HG03280 (cell line): Measurements from ENCODE around the gene SLC19A2.
"Not testable (repeated sequence)": the region's sequence is repeated elsewhere in the genome, so short reads cannot be mapped to it uniquely, and the experiment has no call there.

ENCODE experiments used
- ATAC-seq: cut with Tn5 transposase; IDR thresholded peaks from one replicate; pipeline ENCODE4 v1.9.1; 2021; ENCODE audit warnings: mild to moderate bottlenecking, moderate library complexity; ENCODE audit not compliant: unreplicated experiment

Gene SLC19A2, protein sequence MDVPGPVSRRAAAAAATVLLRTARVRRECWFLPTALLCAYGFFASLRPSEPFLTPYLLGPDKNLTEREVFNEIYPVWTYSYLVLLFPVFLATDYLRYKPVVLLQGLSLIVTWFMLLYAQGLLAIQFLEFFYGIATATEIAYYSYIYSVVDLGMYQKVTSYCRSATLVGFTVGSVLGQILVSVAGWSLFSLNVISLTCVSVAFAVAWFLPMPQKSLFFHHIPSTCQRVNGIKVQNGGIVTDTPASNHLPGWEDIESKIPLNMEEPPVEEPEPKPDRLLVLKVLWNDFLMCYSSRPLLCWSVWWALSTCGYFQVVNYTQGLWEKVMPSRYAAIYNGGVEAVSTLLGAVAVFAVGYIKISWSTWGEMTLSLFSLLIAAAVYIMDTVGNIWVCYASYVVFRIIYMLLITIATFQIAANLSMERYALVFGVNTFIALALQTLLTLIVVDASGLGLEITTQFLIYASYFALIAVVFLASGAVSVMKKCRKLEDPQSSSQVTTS

DNA sequence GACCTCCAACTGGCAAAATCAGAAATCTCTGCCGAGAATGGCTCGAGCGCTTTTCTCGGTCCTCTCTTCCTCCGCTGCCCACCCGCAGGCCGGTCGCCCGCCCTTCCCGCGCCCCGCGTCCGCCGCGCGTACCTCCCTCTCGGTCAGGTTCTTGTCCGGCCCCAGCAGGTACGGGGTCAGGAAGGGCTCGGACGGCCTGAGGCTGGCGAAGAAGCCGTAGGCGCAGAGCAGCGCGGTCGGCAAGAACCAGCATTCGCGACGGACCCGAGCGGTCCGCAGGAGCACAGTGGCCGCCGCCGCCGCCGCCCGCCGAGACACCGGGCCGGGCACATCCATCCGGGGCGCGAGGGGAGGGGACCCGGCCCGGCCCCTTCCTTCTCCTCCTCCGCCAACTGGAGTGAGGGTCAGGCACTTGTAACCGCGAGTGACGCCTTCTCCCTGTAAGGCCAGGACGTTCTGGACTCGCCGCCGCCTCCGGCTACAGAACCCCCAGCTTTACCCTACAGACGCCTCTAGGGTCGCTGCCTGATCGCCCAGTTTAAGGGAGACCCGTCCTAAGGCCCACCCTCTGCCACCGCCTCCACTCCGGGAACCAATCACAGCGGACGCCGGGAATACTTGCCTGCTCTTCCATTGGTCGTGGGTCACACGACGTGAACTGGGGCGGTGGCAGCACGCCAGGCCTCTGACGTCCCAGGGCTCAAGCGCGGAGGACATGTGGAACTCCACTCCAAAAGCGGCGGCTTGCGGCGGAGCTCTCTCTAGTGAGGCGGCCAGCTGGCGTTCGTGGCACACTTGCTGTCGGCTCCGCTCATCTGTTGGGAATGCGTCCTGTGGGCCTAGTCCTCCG, at the start of gene SLC19A2:
TSS of gene SLC19A2 (minus strand) at position 514 of the 850 bp plus-strand sequence. CDS start at position 336, 178 bp downstream.
- peak; percentile 99 for ATAC-seq

DNA sequence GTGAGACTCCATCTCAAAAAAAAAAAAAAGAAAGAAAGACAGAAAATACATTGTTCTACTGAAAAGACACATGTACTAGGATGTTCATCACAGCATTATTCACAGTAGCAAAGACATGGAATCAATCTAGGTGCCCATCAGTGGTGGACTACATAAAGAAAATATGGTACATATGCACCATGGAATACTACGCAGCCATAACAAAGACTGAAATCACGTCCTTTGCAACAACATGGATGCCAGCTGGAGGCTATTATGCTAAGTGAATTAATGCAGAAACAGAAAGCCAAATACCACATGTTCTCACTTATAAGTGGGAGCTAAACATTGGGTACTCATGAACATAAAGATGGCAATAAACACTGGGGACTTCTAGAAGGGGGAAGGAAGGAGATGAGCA, 48.9 kb upstream of the SLC19A2 start:
- no peak for ATAC-seq

DNA sequence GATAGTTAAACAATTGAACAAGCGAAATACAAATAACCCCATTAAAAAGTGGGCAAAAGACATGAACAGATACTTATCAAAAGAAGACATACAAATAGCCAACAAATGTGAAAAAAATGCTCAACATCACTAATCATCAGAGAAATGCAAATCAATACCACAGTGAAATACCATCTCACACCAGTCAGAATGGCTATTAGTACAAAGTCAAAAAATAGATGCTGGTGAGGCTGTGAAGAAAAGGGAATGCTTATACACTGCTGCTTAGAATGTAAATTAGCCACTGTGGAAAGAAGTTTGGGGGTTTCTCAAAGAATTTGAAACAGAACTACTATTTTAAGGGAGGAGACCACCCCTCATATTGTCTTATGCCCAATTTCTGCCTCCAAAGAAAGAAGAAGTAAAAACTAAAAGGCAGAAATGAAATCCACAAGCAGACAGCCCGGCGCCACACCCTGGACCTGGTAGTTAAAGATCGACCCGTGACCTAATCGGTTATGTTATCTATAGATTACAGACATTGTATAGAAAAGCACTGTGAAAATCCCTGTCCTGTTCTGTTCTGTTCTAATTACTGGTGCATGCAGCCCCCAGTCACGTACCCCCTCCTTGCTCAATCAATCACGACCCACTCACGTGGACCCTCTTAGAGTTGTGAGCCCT, 47.9 kb upstream of the SLC19A2 start:
- ATAC-seq: not testable (repeated sequence)

DNA sequence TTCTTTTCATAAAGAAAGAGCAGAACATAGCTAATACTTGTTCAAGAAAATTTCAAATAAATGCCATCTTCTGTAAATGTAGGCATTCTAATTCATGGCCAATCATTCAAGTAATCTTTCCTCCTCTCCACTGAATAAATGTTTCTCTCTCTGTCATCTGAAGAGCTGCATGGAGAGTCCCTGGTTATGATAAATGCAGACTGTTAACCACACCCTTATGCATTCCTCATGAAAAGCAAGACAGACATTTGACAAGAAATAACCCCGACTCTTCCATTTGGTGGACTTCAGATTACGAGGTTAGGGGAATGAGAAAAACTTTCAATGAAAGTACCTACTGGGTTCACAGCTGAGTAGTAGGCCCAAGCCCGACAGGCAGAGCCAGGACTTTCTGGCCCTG, 44.7 kb upstream of the SLC19A2 start:
- ATAC-seq: no peak

DNA sequence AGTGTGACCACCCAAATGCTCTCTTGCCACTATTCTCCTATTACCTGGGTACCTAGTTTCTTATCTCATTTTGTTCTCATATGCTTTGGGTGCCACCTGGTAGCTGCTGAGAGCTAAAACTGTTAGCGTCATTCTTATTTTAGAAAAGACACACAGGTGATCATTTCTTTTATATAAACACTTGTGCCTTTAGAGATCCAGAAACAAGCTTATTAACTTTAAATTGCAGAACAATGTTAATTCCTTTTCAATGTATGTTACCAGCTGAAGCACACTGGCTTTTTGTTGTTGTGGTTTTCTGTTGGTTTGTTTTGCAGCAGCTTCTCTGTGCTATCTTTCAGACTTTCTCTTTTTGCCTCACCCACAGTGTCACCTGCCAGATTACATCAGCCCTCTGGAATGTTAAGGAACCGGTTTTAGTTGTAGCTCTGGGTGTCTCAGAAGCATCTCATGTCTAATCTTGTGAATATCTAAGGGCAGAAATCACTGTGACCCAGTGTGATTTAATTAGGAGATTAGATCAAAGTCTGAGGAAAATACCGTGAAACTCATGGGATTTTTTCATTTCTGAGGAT, 43.4 kb upstream of the SLC19A2 start:
- no peak for ATAC-seq

DNA sequence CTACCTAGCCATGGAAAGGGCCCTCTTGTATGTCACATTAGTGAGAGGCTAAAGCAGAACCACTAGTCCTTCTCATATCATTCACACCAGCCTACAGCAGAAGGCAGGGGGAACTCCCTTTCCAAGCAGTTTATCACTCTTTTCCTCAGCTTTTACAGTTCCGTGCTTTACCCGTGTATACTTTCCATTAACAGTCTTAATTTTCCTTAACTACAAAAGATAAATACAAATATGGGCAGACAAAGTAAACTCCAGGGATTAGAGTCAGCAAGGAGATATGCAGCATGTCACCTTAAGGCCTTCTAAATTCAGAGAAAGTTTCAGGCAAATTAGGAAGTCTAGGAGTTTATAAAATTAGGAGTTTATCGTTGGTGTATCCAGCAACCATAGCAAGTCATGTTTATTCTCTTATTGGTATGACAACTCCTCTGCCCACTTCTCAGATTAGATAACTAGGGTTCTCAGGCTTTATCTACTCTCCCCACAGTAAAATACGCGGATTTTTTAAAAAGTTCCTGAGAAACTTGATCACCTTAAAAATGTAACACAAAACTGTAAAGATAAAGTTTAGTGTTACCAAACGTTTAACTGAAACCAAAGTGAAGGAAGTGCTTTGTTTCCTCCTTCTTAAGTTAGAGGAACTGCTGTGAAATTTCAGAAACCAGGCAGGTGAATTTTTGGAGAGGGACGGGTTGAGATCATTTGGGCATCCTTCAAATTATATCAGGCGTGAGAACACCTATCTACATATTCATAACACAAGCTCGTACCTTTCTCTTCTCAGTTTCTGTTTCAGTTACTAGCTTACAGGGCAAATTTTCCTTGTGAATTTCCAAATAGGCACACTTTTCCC, 42.7 kb upstream of the SLC19A2 start:
- ATAC-seq: no peak

DNA sequence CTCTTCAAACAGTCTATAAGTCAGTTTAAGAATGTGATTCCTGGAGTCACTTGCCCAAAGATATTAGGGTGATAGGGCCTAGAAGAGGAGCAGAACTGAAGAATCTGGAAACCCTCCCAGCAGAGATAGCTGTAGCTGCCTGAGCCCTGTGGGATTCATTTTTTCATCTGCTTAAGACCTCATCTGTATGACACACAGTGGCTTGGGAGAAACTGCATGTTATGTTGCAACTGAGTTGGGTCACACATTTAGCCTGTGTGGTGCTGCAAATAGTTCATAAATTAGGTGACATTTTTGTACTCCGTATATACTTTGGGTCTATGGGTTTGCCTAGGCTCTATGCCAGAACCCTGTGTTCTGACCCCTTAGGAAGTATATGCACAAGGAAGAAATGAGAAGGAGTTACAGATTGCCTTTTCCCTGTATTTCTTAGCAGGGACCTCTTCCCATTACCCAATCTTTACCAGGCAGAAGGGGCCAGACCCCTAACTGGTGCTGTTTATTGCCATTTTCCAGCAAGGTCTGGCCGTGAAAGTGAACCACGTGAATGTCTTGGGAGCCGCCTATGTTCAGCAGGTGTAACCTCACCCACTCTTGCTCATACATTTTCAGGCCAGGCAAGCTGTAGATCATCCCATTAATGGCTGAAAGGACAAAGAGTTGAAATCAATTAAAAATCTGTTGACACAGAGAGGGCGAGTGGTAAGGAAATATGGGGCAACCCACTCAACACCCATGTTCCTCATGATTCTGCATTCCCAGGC, 41.9 kb upstream of the SLC19A2 start:
- ATAC-seq: no peak

DNA sequence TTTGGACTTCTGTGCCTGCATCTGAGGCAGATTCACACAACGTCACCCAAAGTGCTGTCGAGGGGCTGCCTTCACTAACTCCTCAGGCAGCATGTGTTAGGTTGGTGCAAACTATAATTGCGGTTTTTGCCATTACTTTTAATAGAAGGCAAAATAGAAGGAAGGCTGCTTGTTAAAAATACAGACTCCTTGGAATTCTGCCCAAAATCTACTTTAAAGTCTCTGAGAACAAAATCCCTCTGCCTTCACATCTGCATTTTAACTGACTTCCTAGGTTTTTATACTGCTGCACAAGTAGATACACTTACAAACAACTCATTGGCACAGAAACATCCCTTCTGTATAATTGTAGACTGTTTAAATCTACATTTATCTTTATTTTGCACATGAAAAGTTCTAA, 41.3 kb upstream of the SLC19A2 start:
- ATAC-seq: no peak

DNA sequence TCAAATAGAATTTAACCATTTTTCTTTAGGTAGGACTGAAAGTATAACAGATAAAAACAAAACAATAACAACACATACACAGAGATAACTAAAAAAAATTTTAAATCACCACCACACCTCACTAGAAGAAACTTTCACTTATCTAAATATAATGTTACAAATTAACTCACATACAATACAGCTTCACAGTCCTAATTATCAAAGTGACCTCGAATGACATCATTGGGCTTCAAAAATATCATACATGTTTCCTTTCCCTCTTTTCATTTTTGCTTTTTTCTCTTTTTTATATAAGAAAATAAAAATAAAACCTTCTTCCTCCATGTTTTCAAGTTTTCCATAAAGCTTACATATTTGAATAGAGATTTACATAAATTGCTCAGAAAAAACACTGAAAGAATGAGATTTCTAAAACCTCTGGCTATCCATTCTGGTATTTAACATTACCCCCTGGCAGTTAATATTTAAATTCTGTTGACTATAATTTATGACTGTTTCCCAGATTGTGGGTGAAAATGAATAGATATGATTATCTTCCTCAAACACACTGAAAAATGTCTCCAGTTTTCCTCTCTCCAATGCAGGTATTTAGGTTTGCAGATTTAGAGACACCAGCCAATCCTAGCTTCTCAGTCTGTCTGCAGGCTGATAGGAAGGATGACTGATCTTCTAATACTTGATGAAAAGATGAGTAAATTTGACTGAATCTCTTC, 40.5 kb upstream of the SLC19A2 start:
- no peak for ATAC-seq

DNA sequence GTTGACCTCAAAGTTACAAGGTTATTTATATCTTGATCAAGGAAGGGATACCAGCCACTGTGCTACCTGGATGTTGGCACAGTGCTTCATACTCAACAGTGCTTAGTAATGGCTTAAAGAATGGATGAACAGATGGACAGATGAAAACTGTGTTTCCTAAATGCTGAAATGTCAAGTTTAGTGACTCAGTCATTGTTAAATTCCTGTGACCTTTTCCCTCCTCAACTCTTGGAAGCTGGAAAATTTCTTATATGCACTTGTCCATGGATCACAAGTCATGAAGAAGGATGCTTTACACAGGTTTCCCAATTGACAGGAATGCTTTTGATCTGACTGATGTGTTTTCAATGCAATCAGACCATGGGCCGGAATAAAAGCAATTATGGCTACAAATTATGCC, 39.6 kb upstream of the SLC19A2 start:
- ATAC-seq: no peak

DNA sequence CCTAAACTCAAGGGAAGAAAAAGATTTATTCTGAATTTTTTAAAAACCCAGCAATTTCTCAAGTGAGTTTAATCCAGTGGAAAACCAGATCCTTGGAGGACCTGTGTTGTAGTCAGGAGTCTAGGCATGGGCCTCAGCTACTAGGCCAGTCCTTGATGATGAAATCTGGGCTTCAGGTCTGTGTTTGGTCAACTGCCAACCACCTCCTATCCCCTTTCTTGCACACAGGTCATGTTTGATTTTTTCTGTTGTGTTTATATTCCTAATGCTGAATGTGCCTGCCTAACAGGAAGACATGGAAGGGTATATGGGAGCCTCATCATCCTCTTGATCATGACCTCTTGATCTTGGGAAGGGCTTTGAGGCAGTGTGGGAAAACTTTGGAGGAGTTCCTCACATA, 38.2 kb upstream of the SLC19A2 start:
- ATAC-seq: no peak

DNA sequence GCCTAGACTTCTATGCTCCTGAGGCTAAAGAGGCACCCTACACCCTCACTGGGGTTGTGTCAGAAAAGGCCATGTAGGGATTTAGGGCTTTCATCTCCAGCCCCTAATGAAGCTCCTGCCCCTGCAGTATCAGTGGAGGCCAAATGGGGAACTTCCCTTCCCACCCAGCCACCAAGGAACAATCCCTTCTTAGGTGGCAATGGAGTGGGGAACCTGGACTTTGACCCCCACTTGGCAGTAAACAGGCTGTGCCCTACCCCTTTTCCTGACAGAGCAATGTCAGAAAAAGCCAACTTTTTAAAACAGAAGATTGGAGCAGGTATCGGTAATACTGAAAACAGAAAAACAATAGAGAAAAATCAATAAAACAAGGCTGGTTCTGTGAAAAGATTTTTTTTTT, 35.5 kb upstream of the SLC19A2 start:
- no peak for ATAC-seq

DNA sequence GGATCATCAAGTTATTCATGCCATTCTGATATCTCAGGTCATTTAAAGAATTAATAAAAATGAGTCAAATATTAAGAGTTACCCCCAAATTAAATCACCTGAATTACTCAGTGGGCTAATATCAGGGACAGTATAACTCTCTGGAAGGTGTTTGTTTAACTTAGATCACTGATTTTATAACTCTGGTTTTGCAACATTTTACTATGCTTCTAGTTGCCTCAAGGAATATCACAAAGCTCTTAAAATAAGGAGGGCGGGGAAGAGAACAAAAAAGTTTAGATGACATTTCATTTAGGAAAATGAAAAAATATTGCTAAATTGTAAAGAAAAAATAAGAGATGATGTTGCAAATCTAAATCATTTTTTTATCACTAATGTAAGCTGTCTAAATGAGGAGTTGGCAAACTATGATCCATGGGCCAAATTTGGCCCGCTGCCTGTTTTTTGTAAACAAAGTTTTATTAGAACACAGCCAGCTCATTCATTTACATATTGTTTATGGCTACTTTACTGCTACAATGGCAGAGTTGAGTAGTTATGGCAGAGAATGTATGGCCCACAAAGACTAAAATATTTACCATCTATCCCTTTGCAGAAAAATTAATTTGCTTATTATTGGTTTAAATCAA, 31.9 kb upstream of the SLC19A2 start:
- ATAC-seq: no peak

DNA sequence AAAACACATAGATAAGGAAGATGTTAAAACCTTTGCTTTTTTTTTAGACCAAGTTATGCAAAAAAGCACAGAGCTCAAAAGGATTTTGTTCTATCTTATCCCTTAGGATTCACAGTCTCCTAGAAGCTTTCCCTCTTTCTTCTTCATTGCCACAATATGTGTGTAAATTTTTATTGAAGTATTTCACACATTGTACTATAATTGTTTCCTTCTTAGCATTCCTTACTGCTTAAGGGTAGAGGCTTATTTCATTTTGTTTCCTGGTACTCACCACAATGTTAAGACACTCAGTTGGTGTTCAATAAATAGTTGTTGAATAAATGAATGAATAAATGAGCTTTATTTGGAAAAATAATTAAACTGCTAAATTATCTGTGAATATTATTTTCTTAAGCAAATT, 29.9 kb upstream of the SLC19A2 start:
- ATAC-seq: no peak

DNA sequence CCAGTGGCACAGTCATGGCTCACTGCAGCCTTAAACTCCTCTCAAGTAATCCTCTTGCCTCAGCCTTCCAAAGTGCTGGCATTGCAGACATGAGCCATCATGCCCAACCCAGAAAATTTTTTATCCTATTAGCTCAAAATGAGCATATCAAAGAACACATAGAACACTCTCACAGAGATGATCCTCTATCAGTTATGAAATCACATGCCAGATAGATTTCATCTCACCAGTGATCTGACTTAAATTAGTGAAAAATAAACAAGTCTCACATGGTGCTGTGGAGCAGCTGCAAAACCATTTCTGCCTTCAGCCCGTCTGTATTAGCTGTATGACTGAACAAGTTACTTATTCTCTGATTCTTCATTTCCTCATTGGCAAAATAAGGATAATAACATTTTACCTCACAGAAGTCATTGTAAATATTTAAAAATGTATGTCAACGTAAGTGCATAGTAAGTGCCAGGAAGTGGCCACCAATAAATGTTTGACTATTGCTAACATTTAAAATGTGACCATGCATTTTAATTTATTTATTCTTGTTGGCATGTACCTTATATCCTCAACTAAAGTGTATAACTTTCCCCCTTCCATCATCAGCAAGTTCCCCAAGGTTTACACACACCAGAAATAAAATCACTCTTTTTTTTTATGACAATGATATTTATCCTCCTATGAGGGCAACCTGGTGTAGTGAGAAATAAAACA, 29.0 kb upstream of the SLC19A2 start:
- no peak for ATAC-seq

DNA sequence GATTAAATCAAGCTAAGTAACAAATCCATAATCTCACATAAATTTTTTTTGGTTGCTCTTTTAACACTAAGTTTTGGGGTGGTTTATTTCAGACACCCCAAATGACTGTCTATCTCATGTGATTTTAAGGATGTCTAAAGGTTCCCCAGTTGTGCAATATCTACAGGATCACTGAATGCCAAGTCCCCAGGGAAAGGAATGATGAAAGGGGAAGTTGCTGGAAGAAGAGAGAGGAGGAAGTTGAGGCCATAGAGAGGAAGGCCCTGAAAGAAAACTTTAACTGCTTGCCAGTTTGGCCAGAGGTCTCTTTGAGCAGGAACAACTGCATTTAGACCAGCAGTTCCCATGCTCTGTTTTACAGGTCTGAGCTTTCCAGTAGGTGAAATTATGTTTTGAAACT, 27.5 kb upstream of the SLC19A2 start:
- ATAC-seq: no peak

DNA sequence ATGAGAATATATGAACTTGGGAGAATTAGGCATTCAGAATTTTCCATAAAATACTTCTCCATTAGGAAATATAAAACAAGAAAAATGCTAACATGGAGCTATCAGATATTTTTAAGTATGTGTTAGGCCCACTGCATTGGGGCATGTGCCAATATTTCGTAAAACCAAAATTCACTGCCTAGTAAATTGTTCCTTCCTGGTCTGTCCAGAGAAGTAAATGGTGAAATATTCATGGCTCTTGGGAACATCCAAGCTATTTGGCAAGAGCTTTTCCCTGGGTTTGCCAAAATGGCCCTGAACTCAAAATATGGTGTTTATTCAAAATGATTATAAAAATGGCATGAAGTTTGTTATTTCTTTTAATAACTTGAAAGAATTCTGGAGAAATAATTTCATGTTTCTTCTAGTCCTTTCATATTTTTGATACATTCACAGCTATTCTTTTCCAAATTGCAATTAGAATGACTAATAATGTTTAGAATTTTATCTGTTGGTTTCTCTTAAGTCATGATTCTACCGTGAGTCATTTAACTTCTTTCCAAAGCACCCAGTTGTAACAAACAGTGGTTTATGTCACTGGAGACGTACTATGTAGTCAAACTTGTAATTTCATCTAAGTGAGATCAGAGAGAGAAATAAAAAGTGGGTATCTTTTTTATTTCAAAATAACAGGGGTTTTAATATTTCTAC, 25.7 kb upstream of the SLC19A2 start:
- no peak for ATAC-seq
